Measurements from ENCODE around the gene TRIO. TPM values are rescaled to one million over a fixed set of nuclear protein-coding genes. Genes with fewer than 3 reads are reported as not detected.

TRIO gene
- total and polyA plus RNA-seq, 2 of the 8 experiments (the other 6 are each of a cell fraction or from before 2014, with no cell fraction given): 35.1 to 69.1 TPM

DNA sequence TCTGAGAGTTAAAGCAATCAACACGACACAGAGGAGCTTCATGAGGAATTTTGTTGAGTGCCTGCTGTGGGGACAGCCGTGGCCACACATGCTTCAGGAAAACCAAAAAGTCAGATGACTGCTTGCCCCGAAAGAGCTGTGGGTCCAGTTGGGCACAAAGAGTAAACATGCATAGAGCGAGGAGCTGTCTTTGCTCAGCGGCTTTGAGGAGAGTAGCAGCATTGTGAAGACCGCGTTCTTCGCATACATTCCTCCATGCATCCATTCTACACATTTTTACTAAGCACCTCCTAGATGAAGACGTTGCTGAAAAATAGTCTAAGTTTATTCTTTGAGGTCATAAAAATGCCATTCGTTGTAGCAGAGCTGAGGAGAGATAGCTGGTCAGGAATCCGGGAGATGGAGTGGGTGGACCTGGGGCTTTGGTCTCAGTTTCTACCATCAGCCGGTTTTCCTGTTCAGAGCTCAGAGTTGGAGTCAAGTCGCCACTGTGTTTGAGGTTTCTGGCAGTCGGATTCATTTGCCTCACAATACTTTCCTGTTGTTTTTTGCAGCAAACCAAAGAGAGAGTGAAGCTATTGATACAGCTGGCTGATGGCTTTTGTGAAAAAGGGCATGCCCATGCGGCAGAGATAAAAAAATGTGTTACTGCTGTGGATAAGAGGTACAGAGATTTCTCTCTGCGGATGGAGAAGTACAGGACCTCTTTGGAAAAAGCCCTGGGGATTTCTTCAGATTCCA lies 243.9 kb downstream of the TRIO start (continued):
- TF ChIP-seq, protein P1, sequence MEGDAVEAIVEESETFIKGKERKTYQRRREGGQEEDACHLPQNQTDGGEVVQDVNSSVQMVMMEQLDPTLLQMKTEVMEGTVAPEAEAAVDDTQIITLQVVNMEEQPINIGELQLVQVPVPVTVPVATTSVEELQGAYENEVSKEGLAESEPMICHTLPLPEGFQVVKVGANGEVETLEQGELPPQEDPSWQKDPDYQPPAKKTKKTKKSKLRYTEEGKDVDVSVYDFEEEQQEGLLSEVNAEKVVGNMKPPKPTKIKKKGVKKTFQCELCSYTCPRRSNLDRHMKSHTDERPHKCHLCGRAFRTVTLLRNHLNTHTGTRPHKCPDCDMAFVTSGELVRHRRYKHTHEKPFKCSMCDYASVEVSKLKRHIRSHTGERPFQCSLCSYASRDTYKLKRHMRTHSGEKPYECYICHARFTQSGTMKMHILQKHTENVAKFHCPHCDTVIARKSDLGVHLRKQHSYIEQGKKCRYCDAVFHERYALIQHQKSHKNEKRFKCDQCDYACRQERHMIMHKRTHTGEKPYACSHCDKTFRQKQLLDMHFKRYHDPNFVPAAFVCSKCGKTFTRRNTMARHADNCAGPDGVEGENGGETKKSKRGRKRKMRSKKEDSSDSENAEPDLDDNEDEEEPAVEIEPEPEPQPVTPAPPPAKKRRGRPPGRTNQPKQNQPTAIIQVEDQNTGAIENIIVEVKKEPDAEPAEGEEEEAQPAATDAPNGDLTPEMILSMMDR (IDR thresholded peaks at IDR 0.05; ENCODE audit: control extremely low read depth in 1 of 3, insufficient read depth in 1 of 3, low read depth in 1 of 3, low read length in 3 of 3): no peak
- TF ChIP-seq BCL11A (IDR thresholded peaks at IDR 0.05; ENCODE audit: low read depth in 2 of 2, low read length in 2 of 2): no peak
